K562 (cell line): ENCODE measurements around the gene FMNL2. TPM values are rescaled to one million over a fixed set of nuclear protein-coding genes. Genes with fewer than 3 reads are reported as not detected.

Experiments
- ATAC-seq: fragments of 200-7000 bp; cut with Tn5 transposase; 3 replicates; pipeline ENCODE4 v1.9.1; 2020; ENCODE audit warnings: moderate library complexity
- BruUV-seq: library from RNA; stranded (reverse); fragments of 400-500 nt; replicated peaks from 2 replicates; lab custom pipeline; 2021; lab: Mats Ljungman, UMichigan
- CTCF ChIA-PET: fragments of 300-600 bp; formaldehyde crosslinking; extraction: SDS; loops from one replicate; lab custom pipeline; 2021; ENCODE audit warnings: low intra/inter-chr PET ratio; lab: Yijun Ruan, JAX
- POLR2A ChIA-PET: fragments of 300-600, 350-650 bp; sonication (Branson Sonifier 250); formaldehyde crosslinking; extraction: SDS; loops from one replicate; lab custom pipeline; 2021; ENCODE audit warnings: antibody characterized with exemption, inconsistent platforms; lab: Yijun Ruan, JAX
- DNase-seq, 4 experiments: peaks; one replicate each; pipeline versions ENCODE4 v3.0.0 to v3.0.0-alpha.2; 2011 to 2018; ENCODE audit warnings: low spot score in 3 of 4, mixed read lengths in 3 of 4; ENCODE audit errors: extremely low read depth in 1 of 4
- FAIRE-seq: peaks from 2 replicates; lab custom pipeline; 2011; peaks lifted over from hg19 to GRCh38; lab: Jason Lieb, UNC
- H2AFZ ChIP-seq: 2 replicates; pipeline ENCODE4 v1.6.0; 2011; ENCODE audit warnings: low read depth, low read length, control low read depth, inconsistent platforms
- H3K27ac ChIP-seq: fragments of 200-600 bp; 3 replicates; pipeline ENCODE4 v1.8.0; 2011; ENCODE audit warnings: low read depth, mild to moderate bottlenecking, control low read depth, inconsistent platforms, low read length, moderate library complexity, mixed read lengths; ENCODE audit errors: extremely low read depth
- H3K27me3 ChIP-seq, 2 experiments: fragments of 300-600 bp in 1 of 2; 2 replicates in 1 of 2; 3 replicates in 1 of 2; pipeline versions ENCODE4 v1.6.0 to v1.8.0; 2011; ENCODE audit warnings: inconsistent platforms in 2 of 2, low read length in 2 of 2, mild to moderate bottlenecking in 1 of 2, mixed read lengths in 1 of 2, moderate library complexity in 1 of 2; ENCODE audit not compliant: control insufficient read depth in 2 of 2, insufficient read depth in 2 of 2
- H3K36me3 ChIP-seq: fragments of 300-600 bp; 3 replicates; pipeline ENCODE4 v1.8.0; 2011; ENCODE audit warnings: mild to moderate bottlenecking, low read length, inconsistent platforms; ENCODE audit not compliant: control insufficient read depth, insufficient read depth
- H3K4me1 ChIP-seq, 2 experiments: fragments of 200-600 bp in 1 of 2; replicated peaks in 1 of 2; 2 replicates in 1 of 2; 3 replicates in 1 of 2; pipeline versions ENCODE4 v1.5.1 to v1.8.0; 2011; ENCODE audit warnings: inconsistent platforms in 2 of 2, low read length in 2 of 2, mild to moderate bottlenecking in 1 of 2, mixed read lengths in 1 of 2, moderate library complexity in 1 of 2; ENCODE audit not compliant: control insufficient read depth in 2 of 2, insufficient read depth in 2 of 2
- H3K4me2 ChIP-seq: 2 replicates; pipeline ENCODE4 v1.6.1; 2011; ENCODE audit warnings: low read length, control low read depth, inconsistent platforms, mixed read lengths; ENCODE audit not compliant: insufficient read depth
- H3K4me3 ChIP-seq: fragments of 200-600 bp; sonication (generic), shearing (Covaris generic); 2 replicates; pipeline ENCODE4 v1.5.1; 2016; ENCODE audit warnings: control low read depth, inconsistent platforms
- H3K79me2 ChIP-seq: fragments of 200-600 bp; 3 replicates; pipeline ENCODE4 v1.8.0; 2011; ENCODE audit warnings: low read length, inconsistent platforms; ENCODE audit not compliant: control insufficient read depth, insufficient read depth
- H3K9ac ChIP-seq, 2 experiments: 2 replicates each; pipeline versions ENCODE4 v1.6.0 to v1.6.1; 2011; ENCODE audit warnings: low read depth in 2 of 2, low read length in 2 of 2, control low read depth in 1 of 2, inconsistent platforms in 1 of 2, mild to moderate bottlenecking in 1 of 2, mixed read lengths in 1 of 2; ENCODE audit not compliant: insufficient read depth in 1 of 2
- H3K9me1 ChIP-seq: one replicate; pipeline ENCODE4 v1.6.0; 2011; ENCODE audit warnings: inconsistent platforms, mild to moderate bottlenecking, low read length, moderate library complexity; ENCODE audit not compliant: control insufficient read depth, insufficient read depth
- H3K9me3 ChIP-seq: replicated peaks from 2 replicates; pipeline ENCODE4 v1.5.1; 2011; ENCODE audit warnings: low read depth, low read length, inconsistent platforms; ENCODE audit not compliant: control insufficient read depth, insufficient read depth
- H4K20me1 ChIP-seq: replicated peaks from 2 replicates; pipeline ENCODE4 v1.6.1; 2011; ENCODE audit warnings: low read length, inconsistent platforms, mixed read lengths; ENCODE audit not compliant: control insufficient read depth, insufficient read depth
- ATF1 ChIP-seq, 2 experiments: fragments of 450-650 bp in 1 of 2; IDR thresholded peaks; 2 replicates each; pipeline ENCODE4 v1.6.1; 2016; ENCODE audit warnings: missing compliant biosample characterization in 1 of 2, missing genetic modification characterization in 1 of 2
- EZH2 ChIP-seq: IDR thresholded peaks from 2 replicates; pipeline ENCODE4 v1.6.1; 2012; ENCODE audit warnings: low read depth, mild to moderate bottlenecking, inconsistent platforms, low read length, borderline replicate concordance
- PTBP1 ChIP-seq: fragments of 200-400 bp; formaldehyde crosslinking; IDR thresholded peaks from 2 replicates; pipeline ENCODE4 v1.6.1; 2017; ENCODE audit warnings: low read depth, low read length
- RBFOX2 ChIP-seq: fragments of 200-400 bp; formaldehyde crosslinking; IDR thresholded peaks from 2 replicates; pipeline ENCODE4 v1.6.1; 2017; ENCODE audit warnings: low read depth, mild to moderate bottlenecking, low read length, moderate library complexity
- TCFL5 ChIP-seq: fragments of 250-450 bp; sonication (Bioruptor Pico); conservative IDR thresholded peaks from 2 replicates; pipeline ENCODE4 v1.6.1; 2021; ENCODE audit warnings: mild to moderate bottlenecking, moderate library complexity, matching md5 sums
- TRIM28 ChIP-seq: fragments of 450-650 bp; IDR thresholded peaks from 2 replicates; pipeline ENCODE4 v1.6.1; 2017
- ZNF174 ChIP-seq: fragments of 250-450 bp; sonication (Bioruptor Pico); IDR thresholded peaks from 2 replicates; pipeline ENCODE4 v1.4.0; 2020; ENCODE audit warnings: mild to moderate bottlenecking
- ZNF277 ChIP-seq: fragments of 250-450 bp; sonication (Bioruptor Pico); IDR thresholded peaks from 2 replicates; pipeline ENCODE4 v1.8.0; 2022; ENCODE audit warnings: inconsistent platforms, mild to moderate bottlenecking, moderate library complexity, borderline replicate concordance
- ZNF740 ChIP-seq, 3 experiments: fragments of 200-800 bp in 1 of 3; sonication (Bioruptor generic) in 1 of 3; sonication (generic) in 1 of 3; formaldehyde crosslinking in 1 of 3; IDR thresholded peaks; 2 replicates each; pipeline versions ENCODE4 v1.6.1 to v1.8.0; 2016 to 2022; ENCODE audit warnings: mild to moderate bottlenecking in 2 of 3, missing compliant biosample characterization in 2 of 3, missing genetic modification characterization in 2 of 3, missing genetic modification reagents in 1 of 3
- WGBS: fragments of 100-300 bp; shearing (Covaris generic); methylation state at CpG from one replicate; pipeline ENCODE4 v1.1.6; 2016; ENCODE audit warnings: low coverage, mixed read lengths; ENCODE audit not compliant: insufficient coverage; ENCODE audit errors: missing lambda C conversion rate; 5-methylcytosine and 5-hydroxymethylcytosine counted together
- in situ Hi-C: fragments of 300-500 bp; cut with MboI; formaldehyde crosslinking; loops from 4 replicates; pipeline ENCODE4 v1.15.0; 2018; ENCODE audit warnings: inconsistent platforms, mixed read lengths
- intact Hi-C: fragments of 100-400 bp; cut with micrococcal nuclease; formaldehyde crosslinking; loops from 2 replicates; pipeline ENCODE4 v1.14.2; 2022
- polyA plus RNA-seq, 8 experiments: library from polyadenylated mRNA; depleted of rRNA in 4 of 8; stranded (reverse) in 5 of 8; unstranded in 3 of 8; fragments of >200 nt; fragmentation: Nextera tagmentation in 2 of 8; fragmentation: Illumina TruSeq in 1 of 8; extraction: Ambion mirVana in 2 of 8; extraction: Trizol in 1 of 8; gene quantifications; 2 replicates each; pipeline versions ENCODE4 v1.2.1 to v1.2.3, GENCODE V29; 2011 to 2014; ENCODE audit warnings: inconsistent platforms in 1 of 8, missing spikeins in 1 of 8
- total RNA-seq, 7 experiments: library from RNA; depleted of rRNA in 6 of 7; stranded (reverse); fragments of >200 nt in 6 of 7; fragmentation: Illumina TruSeq in 2 of 7; extraction: Trizol in 2 of 7; gene quantifications; 2 replicates each; pipeline versions ENCODE4 v1.2.1 to v1.2.3, GENCODE V29; 2011 to 2021; ENCODE audit warnings: low replicate concordance in 1 of 7

FMNL2 gene
- total and polyA plus RNA-seq, 9 of the 15 experiments (the other 6 are each of a cell fraction or from before 2014, with no cell fraction given), result 0.15 to 0.49 (median 0.24) TPM; not detected in 1

- FAIRE-seq, result no peak
- in situ Hi-C loops, result no loop called here
- CTCF ChIA-PET, result no interaction called here
Measured at GRCh38 chr2:152556506-152556905, 221.5 kb downstream of the FMNL2 start.

More at GRCh38 chr2:152556506-152556905, 221.5 kb downstream of the FMNL2 start:
- no peak overlapping the region for H3K27ac ChIP-seq
- DNase-seq, result no peak
- 4% methylated on average over 5 of the region's 5 CpGs for WGBS
- intact Hi-C loops, result no loop called here
- H3K79me2 ChIP-seq, result no peaks in the 10 kb centered on the region
- no peak overlapping the region for H3K4me2 ChIP-seq
- no peak for TF ChIP-seq ATF1 (CRISPR knock-in tag; IDR thresholded peaks at IDR 0.05)
- TF ChIP-seq ATF1 (tag; IDR thresholded peaks at IDR 0.05), result no peak
- no peak for TF ChIP-seq EZH2
- TF ChIP-seq ZNF277 (CRISPR knock-in tag), result no peak
- TF ChIP-seq ZNF174 (CRISPR knock-in tag), result no peak
- TF ChIP-seq TCFL5 (CRISPR knock-in tag), result no peak
- TF ChIP-seq ZNF740 (CRISPR knock-in tag; IDR thresholded peaks at IDR 0.05), result no peak
- TF ChIP-seq ZNF740 (tag; IDR thresholded peaks at IDR 0.05), result no peak
- TF ChIP-seq TRIM28, result no peak
- no peak for TF ChIP-seq PTBP1
- no peak for TF ChIP-seq RBFOX2
- no peak overlapping the region for H3K4me3 ChIP-seq
- no peaks in the 10 kb centered on the region for H3K4me1 ChIP-seq
- no peaks in the 10 kb centered on the region for H3K36me3 ChIP-seq
- no peaks in the 10 kb centered on the region for H3K9me1 ChIP-seq
- no peaks in the 10 kb centered on the region for H4K20me1 ChIP-seq
- peaks cover 2 to 5% of the 10 kb centered on the region in 2 experiments; a peak in 3 of 5 replicates for H3K27me3 ChIP-seq
- no peaks in the 10 kb centered on the region for H3K9me3 ChIP-seq
- no TSS peak for BruUV-seq
- H2AFZ ChIP-seq, result no peak overlapping the region
- no peak overlapping the region for H3K9ac ChIP-seq
- ATAC-seq, result no peak
- POLR2A ChIA-PET, result interaction anchor here (1.5 to 1.6 kb wide), 2 partner anchors 17 to 27 kb away, joined by 3 to 6 read pairs; no protein-coding TSS in a partner anchor
